NCI-H345 treated with DMSO at 0.1 percent for 48 hours (cell line): Measurements from ENCODE around the gene RRP7A.
"Not testable (repeated sequence)": the region's sequence is repeated elsewhere in the genome, so short reads cannot be mapped to it uniquely, and the experiment has no call there.

Experiments used
- DNase-seq: peaks from one replicate; lab custom pipeline; 2025; ENCODE audit not compliant: unreplicated experiment; lab: John Stamatoyannopoulos, UW

The RRP7A gene

GRCh38 chr22:42499773-42500160 is 19.8 kb downstream of the RRP7A start:
- not testable (repeated sequence) for DNase-seq

GRCh38 chr22:42495533-42496141 is 24.0 kb downstream of the RRP7A start:
- DNase-seq = not testable (repeated sequence)

- DNase-seq = no peak
Observed at GRCh38 chr22:42493393-42493792, 26.2 kb downstream of the RRP7A start.

- DNase-seq = no peak
Observed at GRCh38 chr22:42492323-42492690, 27.3 kb downstream of the RRP7A start.

GRCh38 chr22:42490243-42490832 is 29.3 kb downstream of the RRP7A start:
- no peak for DNase-seq

- no peak for DNase-seq
Observed at GRCh38 chr22:42489000-42489399, 30.6 kb downstream of the RRP7A start.

- DNase-seq = no peak
Observed at GRCh38 chr22:42484506-42484905, 35.1 kb downstream of the RRP7A start.

- DNase-seq = not testable (repeated sequence)
Observed at GRCh38 chr22:42483610-42484223, 35.9 kb downstream of the RRP7A start.

GRCh38 chr22:42475122-42475521 is 44.5 kb downstream of the RRP7A start:
- DNase-seq = no peak

GRCh38 chr22:42473484-42474193 is 46.0 kb downstream of the RRP7A start:
- DNase-seq = peak; percentile 9

GRCh38 chr22:42472671-42473070 is 46.9 kb downstream of the RRP7A start:
- no peak for DNase-seq

GRCh38 chr22:42471441-42471840 is 48.2 kb downstream of the RRP7A start:
- no peak for DNase-seq

GRCh38 chr22:42470366-42471082 is 49.1 kb downstream of the RRP7A start:
- no peak for DNase-seq

- no peak for DNase-seq
Observed at GRCh38 chr22:42468841-42469240, 50.8 kb downstream of the RRP7A start.

- peak; percentile 85 for DNase-seq
Observed at GRCh38 chr22:42462016-42462415, 57.6 kb downstream of the RRP7A start.

- DNase-seq = peak; percentile 85
Observed at GRCh38 chr22:42461511-42461910, 58.1 kb downstream of the RRP7A start.
